ENCODE results near the gene MPPED2.

MPPED2 gene

DNA sequence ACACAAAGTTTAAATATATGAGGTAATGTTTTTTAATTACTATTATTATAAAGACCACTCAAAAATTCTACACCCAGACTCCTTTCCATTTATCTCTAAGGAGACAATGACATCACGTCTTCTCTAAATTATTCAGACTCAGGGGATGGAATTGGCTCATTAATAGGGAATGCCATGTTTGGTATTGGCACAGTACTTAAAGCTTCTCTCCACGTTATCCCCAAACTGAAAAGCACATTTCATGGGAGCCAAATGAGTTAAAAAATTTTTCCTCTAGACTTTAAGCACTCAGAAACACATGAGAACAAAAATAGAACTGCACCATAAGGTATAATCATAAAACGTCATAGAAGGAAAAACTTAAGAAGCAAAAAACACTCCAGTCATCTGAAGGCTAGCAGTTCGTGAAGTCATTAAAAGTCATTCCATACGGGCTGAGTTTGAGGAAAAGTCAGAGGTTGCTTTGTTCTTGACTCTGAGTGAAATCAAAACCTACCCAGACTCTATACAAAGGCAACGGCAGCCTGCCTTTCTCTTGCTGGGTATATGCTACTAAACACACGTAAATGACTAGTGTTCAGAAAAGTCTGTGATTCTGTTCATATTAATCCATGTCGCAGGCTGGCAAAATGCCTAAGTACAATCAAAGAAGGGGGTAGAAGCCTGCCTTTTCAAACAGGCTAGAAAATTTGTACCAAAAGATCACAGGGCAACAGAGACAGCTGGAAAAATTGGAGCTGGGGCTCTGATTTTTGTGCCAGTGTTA lies 8.7 kb upstream of the MPPED2 start:
- no peaks in the 10 kb centered on the region for H3K4me1 ChIP-seq (ENCODE audit: control insufficient read depth in 1 of 2, insufficient read depth in 1 of 2, low read depth in 1 of 2, low read length in 1 of 2)
- H3K9me3 ChIP-seq, result no peaks in the 10 kb centered on the region
- no peak overlapping the region for H3K4me3 ChIP-seq (ENCODE audit: low read depth in 1 of 2, low read length in 1 of 2)
- H3K27ac ChIP-seq, result no peak overlapping the region
- TF ChIP-seq CTCF (IDR thresholded peaks at IDR 0.05), result no peak
- H3K36me3 ChIP-seq, result no peaks in the 10 kb centered on the region
- peaks cover 6% of the 10 kb centered on the region for H3K27me3 ChIP-seq

GRCh38 chr11:30587269-30587812 lies 1.2 kb upstream of the MPPED2 start:
- TF ChIP-seq CTCF (IDR thresholded peaks at IDR 0.05), result no peak
- Histone ChIP-seq H3K36me3 (no peaks in the 10 kb centered on the region), H3K9me3 (no peaks in the 10 kb centered on the region), H3K4me3 (ENCODE audit: low read depth in 1 of 2, low read length in 1 of 2) (no peak overlapping the region), H3K4me1 (ENCODE audit: control insufficient read depth in 1 of 2, insufficient read depth in 1 of 2, low read depth in 1 of 2, low read length in 1 of 2) (no peaks in the 10 kb centered on the region), H3K27me3 (peaks cover 80% of the 10 kb centered on the region), H3K27ac (no peak overlapping the region)

DNA sequence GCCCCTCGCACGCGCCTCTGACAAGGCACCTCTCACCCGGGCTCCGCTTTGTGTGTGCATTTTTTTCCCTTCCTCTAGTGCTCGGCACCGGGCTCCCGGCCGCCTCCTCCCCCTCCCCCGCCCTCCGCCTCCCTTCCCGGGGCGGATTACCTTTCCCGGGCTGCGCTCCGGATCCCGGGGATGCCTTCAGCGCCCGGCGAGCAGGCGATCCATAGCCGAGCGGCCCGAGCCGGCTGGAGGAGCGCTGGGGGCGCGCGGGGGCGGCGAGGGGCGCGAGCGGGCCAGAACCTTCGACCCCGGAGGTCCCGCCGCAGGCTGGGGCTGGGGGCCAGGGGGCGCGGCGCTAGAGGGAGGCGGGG lies 282 bp downstream of the MPPED2 start:
- Histone ChIP-seq H3K27ac (no peak overlapping the region), H3K27me3 (peaks cover 92% of the 10 kb centered on the region), H3K9me3 (no peaks in the 10 kb centered on the region), H3K4me1 (ENCODE audit: control insufficient read depth in 1 of 2, insufficient read depth in 1 of 2, low read depth in 1 of 2, low read length in 1 of 2) (no peaks in the 10 kb centered on the region), H3K36me3 (no peaks in the 10 kb centered on the region), H3K4me3 (ENCODE audit: low read depth in 1 of 2, low read length in 1 of 2) (no peak overlapping the region)
- TF ChIP-seq CTCF (IDR thresholded peaks at IDR 0.05), result no peak

DNA sequence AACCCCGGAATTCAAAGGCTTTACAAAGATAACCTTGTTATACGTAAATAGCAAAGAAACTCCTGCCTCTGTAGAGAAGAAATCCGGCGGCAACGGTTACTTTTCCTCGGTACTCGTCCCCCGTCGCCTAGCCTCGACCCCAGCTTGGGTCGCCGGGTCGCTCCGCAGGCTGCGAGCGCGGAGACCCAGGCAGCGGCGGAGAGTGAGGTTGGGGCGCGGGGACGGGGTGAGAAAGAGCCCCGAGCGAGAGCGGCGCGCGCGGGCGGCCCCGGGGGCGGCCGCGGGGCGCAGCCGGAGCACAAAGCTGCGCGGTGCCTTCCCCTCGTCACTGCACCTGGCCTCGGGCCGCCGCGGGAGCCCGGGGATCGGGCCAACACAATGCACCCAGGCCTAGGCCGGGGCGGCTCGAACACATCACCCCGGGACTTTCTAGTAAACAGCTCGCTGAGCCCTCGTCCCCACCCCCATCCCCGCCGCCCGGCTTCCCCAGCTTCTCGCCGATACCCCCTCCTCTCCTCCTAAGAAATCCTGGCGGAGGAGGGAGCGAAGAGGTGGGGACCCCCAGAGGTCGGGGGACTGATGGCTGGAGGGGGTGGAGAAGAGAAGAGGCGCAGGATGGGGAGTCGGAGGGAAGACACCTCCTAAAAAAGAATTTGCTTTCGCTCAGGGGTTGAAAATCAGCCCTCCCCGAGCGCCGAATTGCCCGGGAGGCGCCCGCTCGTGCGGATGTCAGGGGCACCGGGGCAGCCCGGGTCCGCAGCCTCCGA lies 845 bp downstream of the MPPED2 start:
- H3K27me3 ChIP-seq, result peaks cover 91% of the 10 kb centered on the region
- H3K9me3 ChIP-seq, result no peaks in the 10 kb centered on the region
- H3K36me3 ChIP-seq, result no peaks in the 10 kb centered on the region
- no peaks in the 10 kb centered on the region for H3K4me1 ChIP-seq (ENCODE audit: control insufficient read depth in 1 of 2, insufficient read depth in 1 of 2, low read depth in 1 of 2, low read length in 1 of 2)
- H3K4me3 ChIP-seq (ENCODE audit: low read depth in 1 of 2, low read length in 1 of 2), result no peak overlapping the region
- no peak overlapping the region for H3K27ac ChIP-seq
- TF ChIP-seq CTCF (IDR thresholded peaks at IDR 0.05), result no peak

GRCh38 chr11:30583476-30584280 lies 2.5 kb downstream of the MPPED2 start:
- no peak for TF ChIP-seq CTCF (IDR thresholded peaks at IDR 0.05)
- H3K27me3 ChIP-seq, result peaks cover 75% of the 10 kb centered on the region
- no peaks in the 10 kb centered on the region for H3K9me3 ChIP-seq
- H3K36me3 ChIP-seq, result no peaks in the 10 kb centered on the region
- H3K4me1 ChIP-seq (ENCODE audit: control insufficient read depth in 1 of 2, insufficient read depth in 1 of 2, low read depth in 1 of 2, low read length in 1 of 2), result no peaks in the 10 kb centered on the region
- H3K4me3 ChIP-seq (ENCODE audit: low read depth in 1 of 2, low read length in 1 of 2), result no peak overlapping the region
- H3K27ac ChIP-seq, result no peak overlapping the region

Measured in neutrophil (primary cell).